GM19395 (cell line): Measurements from ENCODE around the gene MRPS18C.
"Not testable (repeated sequence)": the region's sequence is repeated elsewhere in the genome, so short reads cannot be mapped to it uniquely, and the experiment has no call there.

Experiments used
- ATAC-seq: cut with Tn5 transposase; IDR thresholded peaks from one replicate; pipeline ENCODE4 v1.9.1; 2021; ENCODE audit warnings: mild to moderate bottlenecking, moderate library complexity; ENCODE audit not compliant: unreplicated experiment

The MRPS18C gene

DNA sequence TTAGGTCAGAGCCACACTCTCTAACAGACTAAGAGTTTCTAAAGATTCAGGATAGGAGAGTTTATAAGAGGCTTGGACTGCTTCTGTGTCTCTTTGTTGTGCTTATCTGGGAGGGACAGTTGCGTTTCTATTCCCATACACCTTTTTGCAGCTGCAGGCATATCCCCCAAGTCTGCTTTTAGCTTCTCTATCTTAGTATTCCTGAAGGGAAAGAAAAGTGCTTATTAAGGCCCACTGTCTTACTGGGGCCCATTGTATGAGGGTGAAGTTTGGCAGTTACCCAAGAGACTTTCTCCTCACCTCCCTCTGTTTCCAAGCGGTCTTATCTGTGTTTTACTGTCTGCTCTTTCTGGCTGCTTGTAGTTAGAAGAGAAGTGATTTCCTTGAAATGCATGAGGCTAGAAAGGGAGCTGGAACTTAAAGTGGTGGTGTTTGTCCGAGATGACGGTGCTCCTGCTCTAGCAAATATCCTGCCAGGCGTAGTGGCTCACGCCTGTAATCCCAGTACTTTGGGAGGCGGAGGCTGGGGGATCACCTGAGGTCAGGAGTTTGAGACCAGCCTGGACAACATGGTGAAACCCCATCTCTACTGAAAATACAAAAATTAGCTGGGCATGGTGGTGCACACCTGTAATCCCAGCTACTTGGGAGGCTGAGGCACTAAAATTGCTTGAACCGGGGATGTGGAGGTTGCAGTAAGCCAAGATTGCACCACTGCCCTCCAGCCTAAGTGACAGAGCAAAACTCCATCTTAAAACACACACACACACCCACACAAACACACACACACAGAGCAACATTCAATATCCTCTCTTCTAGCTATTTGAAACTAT is 40.4 kb downstream of the MRPS18C start:
- ATAC-seq: not testable (repeated sequence)

DNA sequence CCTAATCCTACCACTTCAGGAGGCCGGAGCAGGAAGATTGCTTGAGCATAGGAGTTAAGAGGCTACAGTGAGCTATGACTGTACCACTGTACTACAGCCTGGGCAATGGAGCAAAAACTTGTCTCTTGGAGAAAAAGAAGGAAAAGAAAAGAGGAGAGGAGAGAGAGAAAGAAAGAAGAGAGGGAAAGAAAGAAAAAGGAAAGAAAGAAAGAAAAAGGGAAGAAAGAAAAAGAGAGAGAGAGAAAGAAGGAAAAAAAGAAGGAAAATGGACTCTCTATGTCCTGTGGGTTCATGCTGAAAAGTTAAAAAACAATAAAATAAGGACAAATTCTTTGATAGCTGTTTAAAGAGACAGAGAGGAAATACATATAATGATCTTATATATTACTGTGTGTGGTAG is 42.3 kb downstream of the MRPS18C start:
- ATAC-seq: no peak

DNA sequence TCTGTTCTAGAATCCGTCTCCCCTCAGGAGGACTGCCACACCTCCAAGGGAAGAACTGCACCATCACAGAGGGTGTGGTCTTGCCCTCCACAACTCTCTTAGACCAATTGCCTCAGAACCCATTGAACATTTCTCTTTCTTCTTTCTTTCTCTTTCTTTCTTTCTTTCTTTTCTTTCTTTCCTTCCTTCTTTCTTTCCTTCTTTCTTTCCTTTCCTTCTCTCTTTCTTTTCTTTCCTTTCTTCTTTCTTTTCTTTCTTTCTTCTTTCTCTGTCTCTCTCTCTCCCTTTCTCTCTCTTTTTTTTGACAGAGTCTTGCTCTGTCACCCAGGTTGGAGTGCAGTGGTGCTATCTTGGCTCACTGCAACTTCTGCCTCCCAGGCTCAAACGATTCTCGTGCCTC is 45.8 kb downstream of the MRPS18C start:
- not testable (repeated sequence) for ATAC-seq

DNA sequence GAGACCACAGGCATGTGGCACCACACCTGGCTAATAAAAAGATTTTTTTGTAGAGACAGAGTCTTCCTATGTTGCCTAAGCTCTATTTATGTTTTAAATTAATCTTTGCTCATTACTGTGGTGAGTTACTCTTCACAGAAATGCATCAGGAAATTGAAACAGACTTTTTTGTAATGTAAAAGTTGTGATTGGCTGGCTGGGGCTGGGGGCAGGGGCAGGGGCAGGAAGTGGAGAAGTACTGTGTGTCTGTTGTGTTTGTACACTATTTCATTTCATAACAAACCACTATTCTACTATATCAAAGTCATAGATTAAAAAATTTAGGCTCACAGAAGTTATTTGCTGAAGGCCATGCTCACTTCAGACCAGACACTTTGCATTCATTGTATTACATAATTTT is 48.1 kb downstream of the MRPS18C start:
- no peak for ATAC-seq

DNA sequence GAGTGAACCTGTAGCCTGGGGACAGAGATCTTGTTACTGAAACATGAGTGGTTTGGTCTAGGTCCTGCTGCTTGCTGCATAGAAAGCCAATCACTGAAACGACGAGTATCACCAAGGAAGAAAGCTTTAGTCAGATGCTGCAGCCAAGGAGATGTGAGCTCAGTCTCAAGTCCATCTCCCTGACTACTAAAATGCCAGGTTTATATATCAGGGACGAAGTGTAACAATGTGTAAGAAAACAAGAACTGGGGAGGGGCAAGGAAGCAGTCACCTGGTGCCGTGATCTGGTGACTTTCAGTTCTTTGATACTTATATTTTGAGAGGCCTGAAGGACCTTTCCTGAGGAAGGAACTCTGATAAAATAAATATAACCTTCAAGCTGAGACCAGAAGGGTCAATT is 48.6 kb downstream of the MRPS18C start:
- no peak for ATAC-seq

DNA sequence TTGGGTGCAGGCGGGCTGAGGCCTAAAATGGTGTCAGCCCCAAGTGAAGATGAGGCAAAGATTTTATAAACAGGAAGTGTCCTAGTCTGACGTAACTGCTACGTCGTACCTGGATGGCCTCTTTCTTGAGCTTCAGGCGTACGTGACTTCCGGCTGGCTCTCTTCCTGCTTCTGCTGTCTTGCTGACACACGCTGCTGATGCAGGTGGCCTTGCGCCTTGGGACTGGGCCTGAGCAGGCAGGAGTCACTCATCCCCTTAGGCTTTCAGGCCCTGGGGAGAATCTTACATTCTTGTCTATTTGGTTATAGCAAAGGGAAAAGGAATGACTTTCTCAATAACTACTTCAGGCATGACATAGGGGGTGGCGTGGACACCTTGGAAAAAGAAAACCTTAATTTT is 49.1 kb downstream of the MRPS18C start:
- ATAC-seq: no peak

DNA sequence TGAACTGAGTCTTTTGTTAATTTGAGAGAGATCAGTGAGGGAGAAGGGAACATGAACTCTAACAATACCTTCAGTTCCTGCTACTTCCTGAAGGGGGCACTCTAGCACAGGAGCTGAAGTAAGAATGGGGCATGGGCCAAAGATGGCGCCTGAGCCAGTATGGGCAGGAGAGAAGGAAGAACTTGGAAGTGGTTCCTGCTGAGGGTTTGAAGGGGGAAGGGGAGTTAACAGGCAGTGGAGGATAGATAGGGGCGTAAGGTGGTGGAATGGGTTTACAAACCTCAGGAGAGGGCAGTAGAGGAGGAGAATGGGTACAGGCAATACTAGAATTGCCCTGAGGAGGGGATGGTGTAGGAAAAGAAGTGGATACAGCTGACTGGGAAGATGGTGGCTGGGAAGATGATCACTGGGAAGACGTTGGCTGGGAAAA is 53.3 kb downstream of the MRPS18C start:
- ATAC-seq: not testable (repeated sequence)

DNA sequence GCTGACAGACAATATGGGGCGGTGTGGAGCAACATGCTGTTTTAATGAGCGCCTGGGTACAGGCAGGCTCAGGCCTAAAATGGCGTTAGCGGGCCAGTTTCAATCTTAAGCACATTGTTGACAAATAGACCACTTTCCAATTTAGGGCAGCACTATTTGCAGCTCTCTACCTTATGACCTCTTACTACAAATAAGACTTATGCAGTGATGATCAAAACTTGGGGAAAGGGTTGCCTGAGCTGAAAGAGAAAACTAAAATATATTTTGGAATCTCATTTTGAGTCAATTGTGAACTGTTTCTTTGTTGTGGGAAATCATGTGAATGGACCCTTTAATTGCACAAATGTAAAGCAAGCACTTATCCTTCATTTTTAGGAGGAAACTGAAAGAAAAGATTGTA is 54.6 kb downstream of the MRPS18C start:
- ATAC-seq: no peak
